ENCODE results near the gene RCOR1. TPM values are rescaled to one million over a fixed set of nuclear protein-coding genes. Genes with fewer than 3 reads are reported as not detected.

RCOR1 gene
- polyA plus RNA-seq, 1 donor (not counting 4 experiments of a cell fraction or from before 2014, with no cell fraction given): 27.0 TPM

GRCh38 chr14:102573591-102574046 lies 18.8 kb upstream of the RCOR1 start:
- TF ChIP-seq CTCF (optimal IDR thresholded peaks at IDR 0.05 in 1 of 3, IDR thresholded peaks at IDR 0.05 in 1 of 3, conservative IDR thresholded peaks at IDR 0.05 in 1 of 3; ENCODE audit: extremely low read depth in 1 of 3, insufficient read depth in 2 of 3, low read length in 3 of 3) (no peak), EZH2 (IDR thresholded peaks at IDR 0.05; ENCODE audit: low read length) (no peak)
- no peaks in the 10 kb centered on the region for H3K79me2 ChIP-seq (ENCODE audit: control insufficient read depth, insufficient read depth, low read length)
- dilution Hi-C loops (cut with MboI; ENCODE audit: extremely low pct_ligation_motif_present, low sequenced_read_pairs): no loop called here
- no peaks in the 10 kb centered on the region for H4K20me1 ChIP-seq (ENCODE audit: control insufficient read depth, extremely low read depth, insufficient read depth, low read length)
- H3K4me1 ChIP-seq (ENCODE audit: control insufficient read depth, extremely low read depth, insufficient read depth, low read length): peaks cover under 1% of the 10 kb centered on the region
- H2AFZ ChIP-seq (ENCODE audit: control insufficient read depth, low read length): no peak overlapping the region
- H3K9me3 ChIP-seq (ENCODE audit: control insufficient read depth, low read depth, low read length): no peaks in the 10 kb centered on the region
- no peaks in the 10 kb centered on the region for H3K9me1 ChIP-seq (ENCODE audit: control insufficient read depth, extremely low read depth, insufficient read depth, low read length)
- H3K36me3 ChIP-seq (ENCODE audit: control insufficient read depth in 2 of 2, extremely low read depth in 1 of 2, insufficient read depth in 2 of 2, low read length in 2 of 2): no peaks in the 10 kb centered on the region
- H3K27ac ChIP-seq (ENCODE audit: control insufficient read depth, insufficient read depth, low read length): no peak overlapping the region
- H3K4me3 ChIP-seq (ENCODE audit: control insufficient read depth in 2 of 3, extremely low read depth in 1 of 3, insufficient read depth in 2 of 3, low read depth in 1 of 3, low read length in 3 of 3): no peak overlapping the region
- H3K4me2 ChIP-seq (ENCODE audit: control insufficient read depth, extremely low read depth, insufficient read depth, low read depth, low read length): no peak overlapping the region
- DNase-seq (ENCODE audit: low read depth, low spot score): no peak
- H3K9ac ChIP-seq (ENCODE audit: control insufficient read depth, extremely low read depth, insufficient read depth, low read length): no peak overlapping the region
- H3K27me3 ChIP-seq (ENCODE audit: control insufficient read depth, extremely low read depth, insufficient read depth, low read length): no peaks in the 10 kb centered on the region
- no peak for FAIRE-seq

- Histone ChIP-seq H3K4me3 (ENCODE audit: control insufficient read depth in 2 of 3, extremely low read depth in 1 of 3, insufficient read depth in 2 of 3, low read depth in 1 of 3, low read length in 3 of 3) (no peak overlapping the region), H3K27ac (ENCODE audit: control insufficient read depth, insufficient read depth, low read length) (no peak overlapping the region), H4K20me1 (ENCODE audit: control insufficient read depth, extremely low read depth, insufficient read depth, low read length) (no peaks in the 10 kb centered on the region), H3K27me3 (ENCODE audit: control insufficient read depth, extremely low read depth, insufficient read depth, low read length) (no peaks in the 10 kb centered on the region), H3K4me1 (ENCODE audit: control insufficient read depth, extremely low read depth, insufficient read depth, low read length) (no peaks in the 10 kb centered on the region), H2AFZ (ENCODE audit: control insufficient read depth, low read length) (no peak overlapping the region), H3K36me3 (ENCODE audit: control insufficient read depth in 2 of 2, extremely low read depth in 1 of 2, insufficient read depth in 2 of 2, low read length in 2 of 2) (no peaks in the 10 kb centered on the region), H3K4me2 (ENCODE audit: control insufficient read depth, extremely low read depth, insufficient read depth, low read depth, low read length) (no peak overlapping the region), H3K79me2 (ENCODE audit: control insufficient read depth, insufficient read depth, low read length) (no peaks in the 10 kb centered on the region), H3K9ac (ENCODE audit: control insufficient read depth, extremely low read depth, insufficient read depth, low read length) (no peak overlapping the region), H3K9me3 (ENCODE audit: control insufficient read depth, low read depth, low read length) (no peaks in the 10 kb centered on the region), H3K9me1 (ENCODE audit: control insufficient read depth, extremely low read depth, insufficient read depth, low read length) (no peaks in the 10 kb centered on the region)
- FAIRE-seq (no peak), DNase-seq (ENCODE audit: low read depth, low spot score) (no peak)
- dilution Hi-C loops (cut with MboI; ENCODE audit: extremely low pct_ligation_motif_present, low sequenced_read_pairs): no loop called here
- TF ChIP-seq CTCF (optimal IDR thresholded peaks at IDR 0.05 in 1 of 3, IDR thresholded peaks at IDR 0.05 in 1 of 3, conservative IDR thresholded peaks at IDR 0.05 in 1 of 3; ENCODE audit: extremely low read depth in 1 of 3, insufficient read depth in 2 of 3, low read length in 3 of 3) (no peak), EZH2 (IDR thresholded peaks at IDR 0.05; ENCODE audit: low read length) (no peak)
Observed at GRCh38 chr14:102574281-102575159, 17.9 kb upstream of the RCOR1 start.

All from keratinocyte (primary cell).